Activated CD8-positive, alpha-beta T cell treated with anti-CD3 and anti-CD28 coated beads, Interleukin-2, amount 10 ng/mL, durations not matched to agents 7 days and 5 days (primary cell): ENCODE measurements around the gene TALDO1. TPM values are rescaled to one million over a fixed set of nuclear protein-coding genes. Genes with fewer than 3 reads are reported as not detected.
A peak's percentile ranks its signal among the peaks of the same experiment; 100 is the strongest.

Experiments used
- ATAC-seq: fragments of 150-1000 bp; cut with Tn5 transposase; one replicate; pipeline ENCODE4 v1.10.0; 2021; ENCODE audit warnings: moderate library complexity
- CTCF ChIA-PET: fragments of 350-600 bp; sonication (Branson Sonifier 250); formaldehyde crosslinking; loops from one replicate; lab custom pipeline; 2021; ENCODE audit warnings: antibody characterized with exemption; lab: Charles Lee
- POLR2A ChIA-PET: fragments of 350-600 bp; sonication (Branson Sonifier 250); formaldehyde crosslinking; loops from one replicate; lab custom pipeline; 2021; ENCODE audit warnings: antibody characterized with exemption; lab: Charles Lee
- DNase-seq: peaks from one replicate; pipeline ENCODE4 v3.0.0-alpha.2; 2020
- H3K27ac Mint-ChIP-seq: one replicate; pipeline ENCODE4 v1.8.0; 2021; ENCODE audit warnings: mild to moderate bottlenecking, mixed read lengths
- H3K27me3 Mint-ChIP-seq: one replicate; pipeline ENCODE4 v1.8.0; 2021; ENCODE audit warnings: low read depth, mixed read lengths
- H3K36me3 Mint-ChIP-seq: one replicate; pipeline ENCODE4 v1.8.0; 2021; ENCODE audit warnings: low read depth, mixed read lengths
- H3K4me1 Mint-ChIP-seq: one replicate; pipeline ENCODE4 v1.8.0; 2021; ENCODE audit warnings: low read depth, mixed read lengths
- H3K4me3 Mint-ChIP-seq: one replicate; pipeline ENCODE4 v1.8.0; 2021; ENCODE audit warnings: mild to moderate bottlenecking, mixed read lengths
- H3K9me3 Mint-ChIP-seq: one replicate; pipeline ENCODE4 v1.8.0; 2022; ENCODE audit warnings: mixed read lengths; ENCODE audit not compliant: insufficient read depth
- total RNA-seq, 2 experiments: library from RNA; stranded (reverse); gene quantifications; one replicate each; pipeline ENCODE4 v1.2.3, GENCODE V29; 2021

Gene TALDO1
- total RNA-seq, 2 experiments from 2014 or later = 278 to 289 TPM

GRCh38 chr11:799641-800316 lies 52.5 kb downstream of the TALDO1 start:
- ChIA-PET CTCF (no interaction called here), POLR2A (interaction anchor here (0.9 kb wide), 1 partner anchor 9 kb away, joined by 7 read pairs; the partner anchor contains the start of gene RPLP2)
- Mint-ChIP-seq H3K4me1 (peaks cover 27% of the 10 kb centered on the region), H3K27ac (no peak overlapping the region), H3K27me3 (no peaks in the 10 kb centered on the region), H3K36me3 (peaks cover 16% of the 10 kb centered on the region), H3K9me3 (no peaks in the 10 kb centered on the region), H3K4me3 (no peak overlapping the region)
- DNase-seq = no peak
- no peak for ATAC-seq

- peaks cover 16% of the 10 kb centered on the region for H3K36me3 Mint-ChIP-seq
- ATAC-seq (no peak), DNase-seq (no peak)
- POLR2A ChIA-PET = no interaction called here
- no peaks in the 10 kb centered on the region for H3K9me3 Mint-ChIP-seq
- CTCF ChIA-PET = no interaction called here
- H3K27ac Mint-ChIP-seq = no peak overlapping the region
- no peak overlapping the region for H3K4me3 Mint-ChIP-seq
- no peaks in the 10 kb centered on the region for H3K27me3 Mint-ChIP-seq
- peaks cover 26% of the 10 kb centered on the region for H3K4me1 Mint-ChIP-seq
These were observed 53.2 kb downstream of the TALDO1 start for GRCh38 chr11:800473-800872.

GRCh38 chr11:801097-801780 lies 54.0 kb downstream of the TALDO1 start:
- DNase-seq = no peak
- CTCF ChIA-PET = no interaction called here
- no peak overlapping the region for H3K27ac Mint-ChIP-seq
- H3K9me3 Mint-ChIP-seq = no peaks in the 10 kb centered on the region
- peaks cover 24% of the 10 kb centered on the region for H3K4me1 Mint-ChIP-seq
- ATAC-seq = no peak
- POLR2A ChIA-PET = no interaction called here
- H3K36me3 Mint-ChIP-seq = peaks cover 14% of the 10 kb centered on the region
- no peak overlapping the region for H3K4me3 Mint-ChIP-seq
- H3K27me3 Mint-ChIP-seq = no peaks in the 10 kb centered on the region

- Mint-ChIP-seq H3K27ac (no peak overlapping the region), H3K27me3 (no peaks in the 10 kb centered on the region), H3K9me3 (no peaks in the 10 kb centered on the region), H3K36me3 (peaks cover 14% of the 10 kb centered on the region), H3K4me3 (peak overlapping the region; percentile 8), H3K4me1 (peaks cover 20% of the 10 kb centered on the region)
- DNase-seq (no peak), ATAC-seq (no peak)
- POLR2A ChIA-PET = no interaction called here
- CTCF ChIA-PET = interaction anchor here (0.6 kb wide), 1 partner anchor 89 kb away, joined by 3 read pairs; no protein-coding TSS in a partner anchor
These were observed 54.9 kb downstream of the TALDO1 start for GRCh38 chr11:802018-802617.

- no peak for ATAC-seq
- ChIA-PET CTCF (interaction anchor here (0.6 to 2.2 kb wide), 2 partner anchors 17 to 90 kb away, joined by 3 to 4 read pairs; no protein-coding TSS in a partner anchor), POLR2A (interaction anchor here (1.4 kb wide), 1 partner anchor 11 kb away, joined by 3 read pairs; no protein-coding TSS in a partner anchor)
- no peak for DNase-seq
- Mint-ChIP-seq H3K27ac (no peak overlapping the region), H3K4me3 (peak overlapping the region; percentile 82), H3K27me3 (no peaks in the 10 kb centered on the region), H3K4me1 (peaks cover 22% of the 10 kb centered on the region), H3K9me3 (no peaks in the 10 kb centered on the region), H3K36me3 (peaks cover 16% of the 10 kb centered on the region)
These were observed 55.6 kb downstream of the TALDO1 start for GRCh38 chr11:802693-803466.

GRCh38 chr11:803467-803742 lies 56.1 kb downstream of the TALDO1 start:
- ChIA-PET CTCF (interaction anchor here (2.2 kb wide), 1 partner anchor 16 kb away, joined by 4 read pairs; no protein-coding TSS in a partner anchor), POLR2A (interaction anchor here (1.4 kb wide), 1 partner anchor 12 kb away, joined by 3 read pairs; no protein-coding TSS in a partner anchor)
- Mint-ChIP-seq H3K4me1 (peaks cover 26% of the 10 kb centered on the region), H3K27ac (no peak overlapping the region), H3K27me3 (no peaks in the 10 kb centered on the region), H3K9me3 (no peaks in the 10 kb centered on the region), H3K36me3 (peaks cover 18% of the 10 kb centered on the region), H3K4me3 (peak overlapping the region; percentile 82)
- no peak for DNase-seq
- no peak for ATAC-seq

GRCh38 chr11:803770-804598 lies 56.7 kb downstream of the TALDO1 start:
- Mint-ChIP-seq H3K36me3 (peaks cover 20% of the 10 kb centered on the region), H3K27me3 (no peaks in the 10 kb centered on the region), H3K9me3 (no peaks in the 10 kb centered on the region), H3K27ac (peak overlapping the region; percentile 78), H3K4me1 (peaks cover 27% of the 10 kb centered on the region), H3K4me3 (peak overlapping the region; percentile 82)
- CTCF ChIA-PET = interaction anchor here (2.2 kb wide), 1 partner anchor 15 kb away, joined by 4 read pairs; no protein-coding TSS in a partner anchor
- DNase-seq (no peak), ATAC-seq (no peak)
- POLR2A ChIA-PET = interaction anchor here (0.8 to 2.4 kb wide), 5 partner anchors 12 to 47 kb away, joined by 3 to 9 read pairs (median 3); partner anchors contain the start of gene GATD1

- CTCF ChIA-PET = interaction anchor here (2.2 kb wide), 1 partner anchor 15 kb away, joined by 4 read pairs; no protein-coding TSS in a partner anchor
- Mint-ChIP-seq H3K9me3 (no peaks in the 10 kb centered on the region), H3K27ac (peak overlapping the region; percentile 78)
These were observed 57.3 kb downstream of the TALDO1 start for GRCh38 chr11:804599-804964.

GRCh38 chr11:808427-809286 lies 61.4 kb downstream of the TALDO1 start:
- H3K9me3 Mint-ChIP-seq = no peaks in the 10 kb centered on the region
- ChIA-PET CTCF (interaction anchor here (0.5 to 1.9 kb wide), 5 partner anchors 11 to 230 kb away, joined by 3 to 5 read pairs (median 3); partner anchors contain the start of genes CD151 and TSPAN4), POLR2A (interaction anchor here (0.6 to 2.3 kb wide), 8 partner anchors 10 to 228 kb away, joined by 3 to 27 read pairs (median 6); partner anchors contain the start of genes PNPLA2 and TSPAN4)
- peak overlapping the region; percentile 93 for H3K4me3 Mint-ChIP-seq
- peak overlapping the region; percentile 97 for H3K27ac Mint-ChIP-seq
- ATAC-seq (no peak), DNase-seq (peak; percentile 56)
- peaks cover 48% of the 10 kb centered on the region for H3K4me1 Mint-ChIP-seq
- no peaks in the 10 kb centered on the region for H3K27me3 Mint-ChIP-seq
- peaks cover 39% of the 10 kb centered on the region for H3K36me3 Mint-ChIP-seq

More at GRCh38 chr11:804599-804964, 57.3 kb downstream of the TALDO1 start:
- Mint-ChIP-seq H3K27me3 (no peaks in the 10 kb centered on the region), H3K4me1 (peaks cover 27% of the 10 kb centered on the region), H3K4me3 (peak overlapping the region; percentile 82), H3K36me3 (peaks cover 18% of the 10 kb centered on the region)
- POLR2A ChIA-PET = interaction anchor here (0.8 to 2.4 kb wide), 4 partner anchors 15 to 48 kb away, joined by 3 to 9 read pairs (median 4); partner anchors contain the start of gene GATD1
- no peak for ATAC-seq
- DNase-seq = no peak
